Activated naive CD4-positive, alpha-beta T cell treated with anti-CD3 and anti-CD28 coated beads for 36 hours (primary cell): ENCODE measurements around the gene C10orf90. TPM values are rescaled to one million over a fixed set of nuclear protein-coding genes. Genes with fewer than 3 reads are reported as not detected.

Source experiments
- CTCF ChIA-PET: fragments of 350-600 bp; sonication (Branson Sonifier 250); formaldehyde crosslinking; loops from one replicate; lab custom pipeline; 2021; ENCODE audit warnings: antibody characterized with exemption; lab: Charles Lee
- DNase-seq: peaks from one replicate; pipeline ENCODE4 v3.0.0-alpha.2; 2020
- H3K27ac Mint-ChIP-seq: one replicate; pipeline ENCODE4 v1.8.0; 2021; ENCODE audit warnings: mild to moderate bottlenecking, mixed read lengths
- H3K27me3 Mint-ChIP-seq: one replicate; pipeline ENCODE4 v1.8.0; 2021; ENCODE audit warnings: low read depth, mixed read lengths
- H3K36me3 Mint-ChIP-seq: one replicate; pipeline ENCODE4 v1.8.0; 2021; ENCODE audit warnings: low read depth, mixed read lengths
- H3K4me1 Mint-ChIP-seq: one replicate; pipeline ENCODE4 v1.8.0; 2021; ENCODE audit warnings: low read depth, mixed read lengths
- H3K4me3 Mint-ChIP-seq: one replicate; pipeline ENCODE4 v1.8.0; 2021; ENCODE audit warnings: mild to moderate bottlenecking, moderate library complexity, mixed read lengths
- H3K9me3 Mint-ChIP-seq: one replicate; pipeline ENCODE4 v1.8.0; 2021; ENCODE audit warnings: mixed read lengths
- intact Hi-C: fragments of 100-400 bp; cut with micrococcal nuclease; formaldehyde crosslinking; loops from one replicate; pipeline ENCODE4 v1.15.1; 2023
- total RNA-seq, 2 experiments: library from RNA; stranded (reverse); gene quantifications; one replicate each; pipeline ENCODE4 v1.2.3, GENCODE V29; 2021

C10orf90 gene
- total RNA-seq, 2 experiments from 2014 or later = not detected

DNA sequence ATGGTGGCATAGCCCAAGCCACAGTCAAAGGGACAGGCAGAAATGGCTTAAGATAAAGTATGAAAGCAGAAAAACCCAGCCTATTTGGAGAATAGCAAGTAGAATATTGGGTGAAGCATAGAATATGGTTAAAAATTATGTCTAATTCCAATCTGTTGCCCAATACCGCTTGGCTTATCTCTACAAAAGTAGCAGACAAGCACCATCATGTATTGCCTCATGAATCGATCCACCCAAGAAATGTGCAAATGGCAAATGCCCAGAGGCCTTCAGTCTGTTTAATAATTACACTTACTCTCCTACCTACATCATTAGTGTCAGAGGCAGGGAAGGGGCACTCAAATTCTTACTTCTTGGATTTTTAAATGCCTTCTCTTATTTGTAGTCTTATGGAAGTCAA, 151.3 kb downstream of the C10orf90 start:
- no peak overlapping the region for H3K27ac Mint-ChIP-seq
- CTCF ChIA-PET = no interaction called here
- no peaks in the 10 kb centered on the region for H3K27me3 Mint-ChIP-seq
- H3K4me1 Mint-ChIP-seq = no peaks in the 10 kb centered on the region
- no peak overlapping the region for H3K4me3 Mint-ChIP-seq
- no peaks in the 10 kb centered on the region for H3K36me3 Mint-ChIP-seq
- H3K9me3 Mint-ChIP-seq = no peaks in the 10 kb centered on the region
- intact Hi-C loops = no loop called here
- DNase-seq = no peak

DNA sequence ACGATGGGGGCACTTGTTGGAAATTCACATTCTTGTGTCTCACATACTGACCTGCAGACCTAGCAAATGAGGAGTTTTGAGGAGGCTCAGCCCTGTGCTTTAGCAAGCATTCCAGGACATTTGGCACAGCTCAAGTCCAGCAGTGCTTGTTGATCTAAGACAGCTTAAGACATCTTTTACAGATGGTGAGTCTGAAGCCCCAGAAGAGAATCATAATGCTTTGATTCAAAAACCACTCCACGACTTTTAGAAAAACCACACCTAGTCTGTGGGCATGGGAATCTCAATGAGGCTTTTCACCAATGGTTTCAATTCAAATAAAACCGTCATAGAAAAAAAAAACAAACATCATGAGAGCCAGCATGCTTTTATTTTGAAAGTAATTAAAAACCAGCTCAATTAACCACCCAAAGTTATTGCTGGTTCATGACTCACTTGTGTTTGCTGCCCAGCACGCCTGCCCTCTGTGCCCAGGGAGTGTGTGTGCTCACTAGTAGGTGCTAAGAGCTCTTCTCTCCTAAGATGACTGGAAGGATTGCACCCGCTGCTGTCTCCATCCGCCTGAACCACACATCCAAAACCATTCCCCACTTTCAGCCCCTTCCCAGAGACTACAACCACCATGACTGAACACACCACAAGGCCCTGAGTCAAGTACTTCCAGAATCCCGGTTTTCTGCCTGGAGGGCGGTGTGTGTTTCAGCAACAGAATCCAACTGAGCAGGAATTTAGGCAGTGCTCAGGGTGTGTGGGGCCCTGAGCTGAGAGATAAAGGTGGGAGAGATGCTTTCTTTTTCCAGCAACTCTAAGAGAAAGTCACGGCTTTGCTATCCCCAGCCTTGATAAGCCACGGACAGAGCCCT, 152.0 kb downstream of the C10orf90 start:
- intact Hi-C loops = no loop called here
- Mint-ChIP-seq H3K4me1 (no peaks in the 10 kb centered on the region), H3K36me3 (no peaks in the 10 kb centered on the region), H3K27me3 (no peaks in the 10 kb centered on the region), H3K4me3 (no peak overlapping the region), H3K27ac (no peak overlapping the region), H3K9me3 (no peaks in the 10 kb centered on the region)
- no peak for DNase-seq
- CTCF ChIA-PET = no interaction called here

DNA sequence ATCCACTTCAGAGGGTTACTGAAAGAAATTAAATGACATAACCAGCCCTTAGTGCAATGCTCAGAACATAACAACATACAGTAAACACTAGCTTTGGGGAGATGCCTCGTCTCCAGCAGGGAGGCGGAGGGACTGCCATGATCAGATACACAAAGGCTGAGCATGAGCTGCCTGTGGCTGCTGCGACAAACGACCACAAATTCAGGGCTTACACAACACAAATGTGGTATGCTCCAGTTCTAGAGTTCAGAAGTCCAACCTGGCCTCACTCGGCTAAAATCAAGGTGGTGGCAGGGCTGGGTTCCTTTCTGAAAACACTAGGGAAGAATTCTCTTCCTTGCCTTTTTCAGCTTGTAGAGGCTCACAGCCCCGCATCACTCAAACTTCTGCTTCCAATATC, 154.0 kb downstream of the C10orf90 start:
- CTCF ChIA-PET = no interaction called here
- no peak overlapping the region for H3K4me3 Mint-ChIP-seq
- H3K4me1 Mint-ChIP-seq = no peaks in the 10 kb centered on the region
- no peaks in the 10 kb centered on the region for H3K36me3 Mint-ChIP-seq
- no peak for DNase-seq
- peaks cover 2% of the 10 kb centered on the region for H3K27me3 Mint-ChIP-seq
- H3K27ac Mint-ChIP-seq = no peak overlapping the region
- intact Hi-C loops = no loop called here
- no peaks in the 10 kb centered on the region for H3K9me3 Mint-ChIP-seq

DNA sequence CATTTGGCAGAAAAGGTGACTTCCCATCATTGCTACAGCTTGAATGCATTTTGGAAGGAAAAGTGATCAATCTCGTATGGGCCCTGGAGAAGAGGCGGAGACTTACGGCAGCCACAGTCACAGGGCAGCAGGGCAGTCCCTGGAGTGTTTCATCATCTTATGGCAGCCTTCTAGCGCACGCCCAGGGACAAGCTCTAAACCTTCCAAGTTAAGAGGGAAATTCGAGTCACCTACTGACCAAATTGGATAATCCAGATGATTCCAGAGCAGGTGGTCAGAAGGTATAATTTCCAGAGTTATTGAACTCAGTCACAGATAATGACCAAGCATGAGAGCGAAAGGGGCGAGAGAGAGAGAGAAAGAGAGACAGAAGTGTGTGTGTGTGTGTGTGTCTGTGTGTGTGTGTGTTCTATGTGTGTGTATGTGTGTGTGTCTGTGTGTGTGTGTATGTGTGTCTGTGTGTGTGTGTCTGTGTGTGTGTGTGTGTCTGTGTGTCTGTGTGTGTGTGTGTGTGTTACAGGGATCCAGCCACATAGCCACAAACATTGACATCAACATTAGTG, 158.5 kb downstream of the C10orf90 start:
- Mint-ChIP-seq H3K4me1 (no peaks in the 10 kb centered on the region), H3K27ac (no peak overlapping the region), H3K4me3 (no peak overlapping the region), H3K27me3 (peaks cover 3% of the 10 kb centered on the region), H3K36me3 (no peaks in the 10 kb centered on the region), H3K9me3 (no peaks in the 10 kb centered on the region)
- CTCF ChIA-PET = no interaction called here
- no peak for DNase-seq
- intact Hi-C loops = no loop called here

DNA sequence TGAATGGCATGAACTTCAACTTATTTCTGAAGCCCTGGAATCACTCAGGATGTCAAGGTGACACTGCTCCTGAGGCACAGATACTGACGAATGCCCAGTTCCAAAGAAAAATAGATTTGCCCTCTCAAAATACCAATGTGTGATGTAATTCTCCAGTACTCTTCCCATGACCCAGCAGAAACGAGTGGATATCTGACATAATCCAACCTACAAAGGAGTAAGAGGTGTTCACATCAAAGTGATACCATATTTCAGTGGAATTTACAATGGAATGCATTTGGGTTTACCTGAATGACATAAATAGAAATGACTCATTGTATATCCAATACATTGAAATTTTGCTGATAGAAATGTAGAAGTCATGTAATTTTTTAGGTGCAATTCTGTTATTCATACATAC, 161.3 kb downstream of the C10orf90 start:
- CTCF ChIA-PET = no interaction called here
- intact Hi-C loops = no loop called here
- no peak overlapping the region for H3K4me3 Mint-ChIP-seq
- no peak overlapping the region for H3K27ac Mint-ChIP-seq
- H3K27me3 Mint-ChIP-seq = peaks cover 3% of the 10 kb centered on the region
- H3K36me3 Mint-ChIP-seq = no peaks in the 10 kb centered on the region
- H3K9me3 Mint-ChIP-seq = no peaks in the 10 kb centered on the region
- no peak for DNase-seq
- no peaks in the 10 kb centered on the region for H3K4me1 Mint-ChIP-seq

DNA sequence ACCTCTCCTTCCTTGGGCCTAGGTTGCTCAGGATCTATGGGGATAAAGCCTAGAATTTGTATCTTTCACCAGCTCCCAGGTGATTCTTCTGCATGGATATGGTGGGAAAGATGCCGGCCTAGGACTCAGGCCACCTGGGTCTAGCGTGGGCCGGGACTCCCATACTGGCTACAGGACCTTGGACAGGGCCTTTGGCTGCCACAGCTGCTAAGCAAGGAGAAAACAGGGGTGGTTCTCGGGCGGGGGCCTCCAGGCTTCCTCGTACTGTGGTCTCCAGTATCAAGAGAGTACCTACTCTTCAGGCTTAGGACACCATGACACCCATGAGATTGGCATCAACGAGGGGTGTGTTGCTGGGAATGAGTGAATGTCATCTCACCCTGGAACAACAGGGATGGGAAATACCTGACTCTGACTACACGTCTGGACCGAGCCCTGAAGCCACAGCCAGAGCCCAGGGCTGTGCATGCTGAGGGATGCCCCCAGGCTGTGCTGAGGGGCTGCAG, 161.9 kb downstream of the C10orf90 start:
- Mint-ChIP-seq H3K36me3 (no peaks in the 10 kb centered on the region), H3K9me3 (no peaks in the 10 kb centered on the region), H3K27ac (no peak overlapping the region), H3K4me1 (no peaks in the 10 kb centered on the region), H3K27me3 (peaks cover 3% of the 10 kb centered on the region), H3K4me3 (no peak overlapping the region)
- CTCF ChIA-PET = no interaction called here
- no peak for DNase-seq
- intact Hi-C loops = no loop called here

DNA sequence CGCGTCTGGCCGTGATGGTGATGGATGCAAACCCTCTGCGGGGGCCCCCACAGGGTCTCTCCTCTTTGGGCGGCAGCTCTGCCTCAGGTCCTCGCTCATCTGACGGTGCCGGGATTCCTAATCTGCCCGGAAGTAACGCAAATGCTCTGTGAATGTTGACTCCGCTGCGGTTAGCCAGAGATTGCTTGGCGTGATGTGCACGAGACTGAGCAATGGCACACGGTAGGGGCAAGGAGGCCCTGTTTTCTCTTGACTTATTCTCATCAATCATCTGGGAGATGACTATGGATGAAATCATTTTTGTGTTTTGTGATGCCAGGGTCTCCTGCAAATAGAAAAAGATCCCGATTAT, 165.8 kb downstream of the C10orf90 start:
- Mint-ChIP-seq H3K36me3 (no peaks in the 10 kb centered on the region), H3K27ac (no peak overlapping the region)
- intact Hi-C loops = loop anchor here (2.0 kb wide), 1 partner anchor 636 kb away; no protein-coding TSS in a partner anchor

DNA sequence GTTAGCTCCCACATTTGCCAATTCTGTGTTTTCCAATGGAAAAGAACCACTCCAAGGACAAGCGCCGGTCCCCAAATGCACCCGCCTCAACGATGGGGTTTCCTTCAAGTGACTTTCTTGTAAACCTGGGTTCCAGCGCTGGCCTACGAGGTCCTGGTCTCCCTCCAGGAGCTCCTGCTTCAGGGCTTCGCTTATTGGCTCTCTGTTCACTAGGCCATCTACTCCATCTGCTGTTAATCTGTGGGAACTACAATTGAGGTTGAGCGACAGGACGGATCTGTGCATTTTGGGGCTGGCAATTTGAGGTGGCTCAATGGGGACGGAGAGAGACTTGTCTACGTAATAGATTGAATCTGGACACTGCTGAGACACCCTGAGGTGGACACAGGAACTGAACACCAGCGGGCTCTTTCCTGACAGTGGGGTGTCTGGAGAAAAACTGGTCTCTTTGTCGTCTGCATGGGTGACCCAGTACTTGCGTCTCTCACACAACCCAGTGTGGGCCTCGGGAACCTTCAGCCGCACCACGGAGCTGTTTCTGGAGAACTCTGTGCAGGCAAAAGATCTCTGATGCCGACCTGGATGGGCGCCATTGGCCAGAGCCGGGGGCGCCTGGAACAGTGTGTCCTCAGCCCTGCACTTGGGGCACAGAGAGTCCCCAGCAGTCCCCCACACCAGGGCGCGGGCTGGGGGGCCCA, 166.3 kb downstream of the C10orf90 start:
- no peaks in the 10 kb centered on the region for H3K27me3 Mint-ChIP-seq
- CTCF ChIA-PET = interaction anchor here (0.8 kb wide), 1 partner anchor 522 kb away, joined by 3 read pairs; no protein-coding TSS in a partner anchor
- H3K4me1 Mint-ChIP-seq = no peaks in the 10 kb centered on the region
- intact Hi-C loops = loop anchor here (2.0 kb wide), 1 partner anchor 635 kb away; no protein-coding TSS in a partner anchor
- no peak for DNase-seq
- H3K4me3 Mint-ChIP-seq = no peak overlapping the region
- H3K36me3 Mint-ChIP-seq = no peaks in the 10 kb centered on the region
- no peak overlapping the region for H3K27ac Mint-ChIP-seq
- H3K9me3 Mint-ChIP-seq = no peaks in the 10 kb centered on the region

More for the DNA sequence above, 165.8 kb downstream of the C10orf90 start:
- Mint-ChIP-seq H3K27me3 (no peaks in the 10 kb centered on the region), H3K4me3 (no peak overlapping the region), H3K9me3 (no peaks in the 10 kb centered on the region), H3K4me1 (no peaks in the 10 kb centered on the region)
- DNase-seq = no peak
- CTCF ChIA-PET = no interaction called here

DNA sequence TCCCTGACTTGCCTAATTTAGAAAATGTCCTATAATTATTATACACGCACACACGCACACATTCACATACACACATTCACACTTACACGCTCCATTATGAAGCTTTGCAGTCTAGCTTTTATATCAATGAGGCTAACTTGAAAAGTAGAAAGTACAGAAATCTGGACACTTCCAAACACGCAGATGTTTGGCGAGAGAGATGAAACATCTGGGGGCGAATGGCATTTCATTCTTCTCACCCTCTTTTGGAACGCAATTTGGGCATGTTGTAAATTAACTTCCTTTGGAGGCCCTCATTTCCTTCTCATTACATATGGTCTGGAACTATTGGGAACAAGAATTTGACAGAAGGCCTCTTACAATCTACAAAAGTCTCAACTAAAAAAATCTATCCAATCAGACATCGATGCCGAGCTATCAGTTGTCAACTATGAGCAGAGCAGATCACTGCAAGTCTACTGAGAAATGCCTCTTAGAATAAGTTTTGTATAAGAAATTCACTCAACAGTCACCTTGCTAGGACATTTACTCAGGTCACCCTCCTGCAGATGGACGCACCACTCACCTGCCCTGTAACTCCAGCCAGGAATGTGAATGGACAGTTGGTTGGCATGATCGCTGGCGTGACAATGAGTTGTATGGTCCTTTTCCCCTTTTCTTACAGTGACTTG, 167.0 kb downstream of the C10orf90 start:
- Mint-ChIP-seq H3K36me3 (no peaks in the 10 kb centered on the region), H3K27me3 (no peaks in the 10 kb centered on the region), H3K27ac (no peak overlapping the region), H3K4me3 (no peak overlapping the region), H3K4me1 (no peaks in the 10 kb centered on the region), H3K9me3 (no peaks in the 10 kb centered on the region)
- no peak for DNase-seq
- intact Hi-C loops = loop anchor here (2.0 kb wide), 1 partner anchor 635 kb away; no protein-coding TSS in a partner anchor
- CTCF ChIA-PET = interaction anchor here (0.6 to 0.8 kb wide), 2 partner anchors 367 to 522 kb away, joined by 3 read pairs; no protein-coding TSS in a partner anchor

DNA sequence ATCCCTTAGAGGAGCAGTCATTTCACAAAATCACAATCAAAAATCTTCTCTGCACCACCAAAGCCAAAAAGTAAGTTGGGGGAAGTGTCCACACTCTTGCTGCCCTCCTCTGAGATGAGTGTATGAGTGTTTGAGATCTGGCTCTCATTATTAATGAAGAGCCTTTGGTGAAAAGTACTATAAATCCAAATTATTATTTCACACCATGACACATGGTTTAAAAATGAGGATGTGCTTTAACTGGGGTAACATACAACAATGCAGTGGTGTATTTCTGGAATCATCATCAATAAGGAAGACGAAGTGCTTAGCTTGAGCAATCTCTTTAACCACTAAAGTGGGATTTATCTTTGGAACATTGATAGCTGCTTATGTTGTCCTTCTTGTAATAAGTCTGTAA, 168.1 kb downstream of the C10orf90 start:
- no peaks in the 10 kb centered on the region for H3K4me1 Mint-ChIP-seq
- no peaks in the 10 kb centered on the region for H3K27me3 Mint-ChIP-seq
- CTCF ChIA-PET = no interaction called here
- intact Hi-C loops = no loop called here
- H3K4me3 Mint-ChIP-seq = no peak overlapping the region
- no peak for DNase-seq
- no peak overlapping the region for H3K27ac Mint-ChIP-seq
- H3K9me3 Mint-ChIP-seq = no peaks in the 10 kb centered on the region
- no peaks in the 10 kb centered on the region for H3K36me3 Mint-ChIP-seq

DNA sequence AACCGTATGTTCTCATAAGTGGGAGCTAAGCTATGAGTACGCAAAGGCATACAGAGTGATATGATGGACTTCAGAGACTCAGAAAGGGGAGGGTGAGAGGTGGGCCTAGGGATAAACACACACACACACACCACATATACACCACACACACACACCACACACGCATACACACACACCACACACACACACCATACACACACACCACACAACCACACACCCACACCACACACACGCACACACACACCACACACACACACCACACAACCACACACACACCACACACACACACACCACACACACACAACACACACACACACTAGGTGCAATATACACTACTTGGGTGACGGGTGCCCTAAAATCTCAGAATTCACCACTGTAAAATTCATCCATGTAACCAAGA, 168.7 kb downstream of the C10orf90 start:
- H3K27me3 Mint-ChIP-seq = no peaks in the 10 kb centered on the region
- CTCF ChIA-PET = no interaction called here
- intact Hi-C loops = no loop called here
- H3K27ac Mint-ChIP-seq = no peak overlapping the region
- no peak overlapping the region for H3K4me3 Mint-ChIP-seq
- H3K9me3 Mint-ChIP-seq = no peaks in the 10 kb centered on the region
- H3K36me3 Mint-ChIP-seq = no peaks in the 10 kb centered on the region
- no peak for DNase-seq
- no peaks in the 10 kb centered on the region for H3K4me1 Mint-ChIP-seq

DNA sequence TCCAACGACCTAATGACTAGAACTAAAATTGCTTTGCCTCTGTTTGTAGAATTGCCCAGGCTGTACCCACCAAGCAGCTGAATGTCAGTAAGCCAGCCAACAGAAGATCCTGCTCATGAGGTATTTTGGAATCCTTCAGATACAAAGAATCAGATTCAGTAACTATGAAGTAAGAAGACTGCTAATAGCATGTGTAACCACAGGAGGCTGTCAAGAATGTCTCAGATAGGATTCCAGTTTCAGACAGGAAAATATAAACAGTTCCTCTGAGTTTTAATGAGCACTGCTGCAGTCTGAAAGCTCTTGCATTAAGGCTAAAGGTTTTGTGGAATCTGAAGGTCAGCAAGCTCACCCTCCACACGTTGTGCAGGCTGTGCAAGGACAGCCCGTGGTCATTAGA, 169.6 kb downstream of the C10orf90 start:
- Mint-ChIP-seq H3K27ac (no peak overlapping the region), H3K9me3 (no peaks in the 10 kb centered on the region), H3K4me3 (no peak overlapping the region), H3K4me1 (no peaks in the 10 kb centered on the region), H3K36me3 (no peaks in the 10 kb centered on the region), H3K27me3 (no peaks in the 10 kb centered on the region)
- CTCF ChIA-PET = no interaction called here
- no peak for DNase-seq
- intact Hi-C loops = no loop called here
